SK-N-SH (cell line): Measurements from ENCODE around the gene PDE2A.

ENCODE experiments used
- GABPA ChIP-seq: IDR thresholded peaks from 2 replicates; pipeline ENCODE4 v1.4.0; 2012; ENCODE audit warnings: low read depth, mild to moderate bottlenecking
- TF ChIP-seq, protein P1 (sequence below): fragments of 200-600 bp; sonication (generic); IDR thresholded peaks from 2 replicates; pipeline ENCODE4 v1.6.1; 2017; ENCODE audit warnings: antibody characterized with exemption, mild to moderate bottlenecking, moderate library complexity

GRCh38 chr11:72633068-72633467 lies 41.2 kb downstream of the PDE2A start:
- TF ChIP-seq, protein P1, sequence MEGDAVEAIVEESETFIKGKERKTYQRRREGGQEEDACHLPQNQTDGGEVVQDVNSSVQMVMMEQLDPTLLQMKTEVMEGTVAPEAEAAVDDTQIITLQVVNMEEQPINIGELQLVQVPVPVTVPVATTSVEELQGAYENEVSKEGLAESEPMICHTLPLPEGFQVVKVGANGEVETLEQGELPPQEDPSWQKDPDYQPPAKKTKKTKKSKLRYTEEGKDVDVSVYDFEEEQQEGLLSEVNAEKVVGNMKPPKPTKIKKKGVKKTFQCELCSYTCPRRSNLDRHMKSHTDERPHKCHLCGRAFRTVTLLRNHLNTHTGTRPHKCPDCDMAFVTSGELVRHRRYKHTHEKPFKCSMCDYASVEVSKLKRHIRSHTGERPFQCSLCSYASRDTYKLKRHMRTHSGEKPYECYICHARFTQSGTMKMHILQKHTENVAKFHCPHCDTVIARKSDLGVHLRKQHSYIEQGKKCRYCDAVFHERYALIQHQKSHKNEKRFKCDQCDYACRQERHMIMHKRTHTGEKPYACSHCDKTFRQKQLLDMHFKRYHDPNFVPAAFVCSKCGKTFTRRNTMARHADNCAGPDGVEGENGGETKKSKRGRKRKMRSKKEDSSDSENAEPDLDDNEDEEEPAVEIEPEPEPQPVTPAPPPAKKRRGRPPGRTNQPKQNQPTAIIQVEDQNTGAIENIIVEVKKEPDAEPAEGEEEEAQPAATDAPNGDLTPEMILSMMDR, result no peak
- no peak for TF ChIP-seq GABPA
